MM.1S (cell line): Measurements from ENCODE around the gene WDR37.

Source experiments
- DNase-seq: peaks from one replicate; pipeline ENCODE4 v3.0.0-alpha.2; 2015
- H2AFZ ChIP-seq: fragments of 300-600 bp; sonication (generic); 2 replicates; pipeline ENCODE4 v1.6.0; 2016; ENCODE audit warnings: antibody characterized with exemption, low read length
- H3F3A ChIP-seq: fragments of 300-600 bp; sonication (generic); 2 replicates; pipeline ENCODE4 v1.6.1; 2016; ENCODE audit warnings: mild to moderate bottlenecking, antibody characterized with exemption, low read length, moderate library complexity, mixed read lengths; ENCODE audit not compliant: insufficient read depth
- H3K27ac ChIP-seq: fragments of 300-600 bp; sonication (generic); 2 replicates; pipeline ENCODE4 v1.5.1; 2016; ENCODE audit warnings: mild to moderate bottlenecking, low read length
- H3K27me3 ChIP-seq: fragments of 300-600 bp; sonication (generic); replicated peaks from 2 replicates; pipeline ENCODE4 v1.6.0; 2016; ENCODE audit warnings: low read length; ENCODE audit not compliant: insufficient read depth
- H3K36me3 ChIP-seq: fragments of 300-600 bp; sonication (generic); replicated peaks from 2 replicates; pipeline ENCODE4 v1.6.1; 2016; ENCODE audit warnings: mild to moderate bottlenecking, low read length, mixed read lengths; ENCODE audit not compliant: insufficient read depth
- H3K4me1 ChIP-seq: fragments of 300-600 bp; sonication (generic); 2 replicates; pipeline ENCODE4 v1.6.1; 2016; ENCODE audit warnings: low read length, mixed read lengths
- H3K4me2 ChIP-seq: fragments of 300-600 bp; sonication (generic); 2 replicates; pipeline ENCODE4 v1.6.0; 2016; ENCODE audit warnings: low read depth, low read length
- H3K4me3 ChIP-seq: fragments of 300-600 bp; sonication (generic); 2 replicates; pipeline ENCODE4 v1.5.1; 2016; ENCODE audit warnings: low read length, mixed read lengths
- H3K79me2 ChIP-seq: fragments of 300-600 bp; sonication (generic); 2 replicates; pipeline ENCODE4 v1.6.1; 2016; ENCODE audit warnings: mixed run types, low read length, mixed read lengths
- H3K9ac ChIP-seq: fragments of 300-600 bp; sonication (generic); 2 replicates; pipeline ENCODE4 v1.6.1; 2016; ENCODE audit warnings: low read length, mixed read lengths
- H3K9me2 ChIP-seq: fragments of 300-600 bp; sonication (generic); replicated peaks from 2 replicates; pipeline ENCODE4 v1.6.1; 2016; ENCODE audit warnings: mild to moderate bottlenecking, low read length, mixed read lengths; ENCODE audit not compliant: insufficient read depth
- H3K9me3 ChIP-seq: fragments of 300-600 bp; sonication (generic); replicated peaks from 2 replicates; pipeline ENCODE4 v1.6.1; 2016; ENCODE audit warnings: mild to moderate bottlenecking, low read length, mixed read lengths; ENCODE audit not compliant: insufficient read depth
- H4K20me1 ChIP-seq: fragments of 300-600 bp; sonication (generic); 2 replicates; pipeline ENCODE4 v1.6.1; 2016; ENCODE audit warnings: mild to moderate bottlenecking, low read length, moderate library complexity, mixed read lengths; ENCODE audit not compliant: insufficient read depth
- EZH2 ChIP-seq: fragments of 300-600 bp; sonication (generic); optimal IDR thresholded peaks from 2 replicates; pipeline ENCODE3; 2017; ENCODE audit warnings: low read depth, mild to moderate bottlenecking, antibody characterized with exemption, low read length, mixed read lengths
- EZH2phosphoT487 ChIP-seq: fragments of 300-600 bp; sonication (generic); IDR thresholded peaks from 2 replicates; pipeline ENCODE4 v1.6.1; 2018; ENCODE audit warnings: antibody characterized with exemption, low read length
- TF ChIP-seq, protein P1 (sequence below): fragments of 300-600 bp; sonication (generic); IDR thresholded peaks from 2 replicates; pipeline ENCODE4 v1.5.1; 2016; ENCODE audit warnings: antibody characterized with exemption, low read length, mixed read lengths

The WDR37 gene

DNA sequence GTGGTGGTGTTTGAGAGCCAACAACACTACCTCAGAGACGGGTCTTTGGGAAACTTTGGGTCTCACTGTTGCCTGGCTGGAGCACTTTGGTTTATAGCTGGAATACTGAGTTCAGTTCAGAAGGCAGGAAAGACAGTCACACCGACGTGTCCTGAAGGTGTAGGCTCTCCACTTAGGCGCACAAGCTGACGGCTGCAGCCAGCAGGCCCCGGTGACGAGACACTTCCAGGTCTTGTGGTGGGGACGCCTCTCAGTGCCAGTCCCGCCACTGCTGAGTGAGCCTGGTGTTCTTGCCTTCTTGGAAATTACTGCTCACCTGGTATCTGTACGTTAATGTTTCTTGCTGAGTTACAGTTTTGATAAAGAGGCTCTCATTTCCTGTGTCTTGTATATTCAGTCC, 74.0 kb downstream of the WDR37 start:
- H4K20me1 ChIP-seq: no peaks in the 10 kb centered on the region
- no peak overlapping the region for H3K4me3 ChIP-seq
- no peaks in the 10 kb centered on the region for H3F3A ChIP-seq
- no peaks in the 10 kb centered on the region for H3K27me3 ChIP-seq
- DNase-seq: no peak
- no peak overlapping the region for H3K4me2 ChIP-seq
- H2AFZ ChIP-seq: no peak overlapping the region
- no peaks in the 10 kb centered on the region for H3K79me2 ChIP-seq
- H3K4me1 ChIP-seq: no peaks in the 10 kb centered on the region
- H3K9ac ChIP-seq: no peak overlapping the region
- no peak overlapping the region for H3K27ac ChIP-seq
- H3K9me3 ChIP-seq: no peaks in the 10 kb centered on the region
- TF ChIP-seq EZH2phosphoT487 (no peak), EZH2 (no peak)
- TF ChIP-seq, protein P1, sequence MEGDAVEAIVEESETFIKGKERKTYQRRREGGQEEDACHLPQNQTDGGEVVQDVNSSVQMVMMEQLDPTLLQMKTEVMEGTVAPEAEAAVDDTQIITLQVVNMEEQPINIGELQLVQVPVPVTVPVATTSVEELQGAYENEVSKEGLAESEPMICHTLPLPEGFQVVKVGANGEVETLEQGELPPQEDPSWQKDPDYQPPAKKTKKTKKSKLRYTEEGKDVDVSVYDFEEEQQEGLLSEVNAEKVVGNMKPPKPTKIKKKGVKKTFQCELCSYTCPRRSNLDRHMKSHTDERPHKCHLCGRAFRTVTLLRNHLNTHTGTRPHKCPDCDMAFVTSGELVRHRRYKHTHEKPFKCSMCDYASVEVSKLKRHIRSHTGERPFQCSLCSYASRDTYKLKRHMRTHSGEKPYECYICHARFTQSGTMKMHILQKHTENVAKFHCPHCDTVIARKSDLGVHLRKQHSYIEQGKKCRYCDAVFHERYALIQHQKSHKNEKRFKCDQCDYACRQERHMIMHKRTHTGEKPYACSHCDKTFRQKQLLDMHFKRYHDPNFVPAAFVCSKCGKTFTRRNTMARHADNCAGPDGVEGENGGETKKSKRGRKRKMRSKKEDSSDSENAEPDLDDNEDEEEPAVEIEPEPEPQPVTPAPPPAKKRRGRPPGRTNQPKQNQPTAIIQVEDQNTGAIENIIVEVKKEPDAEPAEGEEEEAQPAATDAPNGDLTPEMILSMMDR: no peak
- H3K9me2 ChIP-seq: no peaks in the 10 kb centered on the region
- H3K36me3 ChIP-seq: no peaks in the 10 kb centered on the region; the same call in none of the 2 replicates

- Histone ChIP-seq H3K4me3 (no peak overlapping the region), H3K27me3 (no peaks in the 10 kb centered on the region), H3K27ac (no peak overlapping the region), H3K9me2 (no peaks in the 10 kb centered on the region), H4K20me1 (no peaks in the 10 kb centered on the region), H3F3A (no peaks in the 10 kb centered on the region), H3K9me3 (no peaks in the 10 kb centered on the region), H2AFZ (no peak overlapping the region), H3K4me1 (no peaks in the 10 kb centered on the region), H3K79me2 (no peaks in the 10 kb centered on the region), H3K36me3 (no peaks in the 10 kb centered on the region; the same call in none of the 2 replicates), H3K9ac (no peak overlapping the region), H3K4me2 (no peak overlapping the region)
- TF ChIP-seq EZH2phosphoT487 (no peak), EZH2 (no peak)
- TF ChIP-seq, protein P1: no peak
- no peak for DNase-seq
These were observed 75.0 kb downstream of the WDR37 start for GRCh38 chr10:1130995-1131790.

DNA sequence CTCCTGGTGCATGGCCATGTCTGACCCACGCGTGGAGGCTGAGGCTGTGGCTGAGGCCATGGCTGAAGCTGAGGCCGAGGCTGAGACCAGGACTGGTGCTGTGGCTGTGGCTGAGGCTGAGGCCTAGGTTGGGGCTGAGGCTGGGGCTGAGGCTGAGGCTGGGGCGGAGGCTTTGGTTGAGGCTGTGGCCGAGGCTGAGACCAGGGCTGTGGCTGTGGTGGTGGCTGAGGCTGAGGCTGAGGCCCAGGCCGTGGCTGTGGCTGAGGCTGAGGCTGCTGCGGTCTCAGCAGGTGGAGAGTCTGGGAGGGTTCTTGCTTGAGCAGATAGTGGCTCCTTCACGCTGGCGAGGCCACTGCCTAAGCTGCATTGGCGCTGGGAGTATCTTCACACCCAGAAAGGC, 76.4 kb downstream of the WDR37 start:
- no peak overlapping the region for H3K9ac ChIP-seq
- H3K27me3 ChIP-seq: no peaks in the 10 kb centered on the region
- no peaks in the 10 kb centered on the region; the same call in none of the 2 replicates for H3K36me3 ChIP-seq
- TF ChIP-seq EZH2: no peak
- no peaks in the 10 kb centered on the region for H3F3A ChIP-seq
- H2AFZ ChIP-seq: no peak overlapping the region
- H3K4me3 ChIP-seq: no peak overlapping the region
- no peak overlapping the region for H3K4me2 ChIP-seq
- H3K4me1 ChIP-seq: no peaks in the 10 kb centered on the region
- no peaks in the 10 kb centered on the region for H3K9me2 ChIP-seq
- H4K20me1 ChIP-seq: no peaks in the 10 kb centered on the region
- no peak for DNase-seq
- H3K79me2 ChIP-seq: no peaks in the 10 kb centered on the region
- no peaks in the 10 kb centered on the region for H3K9me3 ChIP-seq
- H3K27ac ChIP-seq: no peak overlapping the region

- H3K9me3 ChIP-seq: no peaks in the 10 kb centered on the region
- no peaks in the 10 kb centered on the region; the same call in none of the 2 replicates for H3K36me3 ChIP-seq
- TF ChIP-seq, protein P1: no peak
- H3K4me3 ChIP-seq: no peak overlapping the region
- no peaks in the 10 kb centered on the region for H3F3A ChIP-seq
- no peak for DNase-seq
- H3K4me2 ChIP-seq: no peak overlapping the region
- no peaks in the 10 kb centered on the region for H3K9me2 ChIP-seq
- no peak overlapping the region for H2AFZ ChIP-seq
- no peaks in the 10 kb centered on the region for H3K79me2 ChIP-seq
- no peaks in the 10 kb centered on the region for H3K27me3 ChIP-seq
- H3K4me1 ChIP-seq: no peaks in the 10 kb centered on the region
- no peak overlapping the region for H3K27ac ChIP-seq
- no peaks in the 10 kb centered on the region for H4K20me1 ChIP-seq
- no peak overlapping the region for H3K9ac ChIP-seq
These were observed 77.4 kb downstream of the WDR37 start for GRCh38 chr10:1133495-1134045.
